Measurements from ENCODE around the gene RBSN.
A peak's percentile ranks its signal among the peaks of the same experiment; 100 is the strongest.

The RBSN gene

DNA sequence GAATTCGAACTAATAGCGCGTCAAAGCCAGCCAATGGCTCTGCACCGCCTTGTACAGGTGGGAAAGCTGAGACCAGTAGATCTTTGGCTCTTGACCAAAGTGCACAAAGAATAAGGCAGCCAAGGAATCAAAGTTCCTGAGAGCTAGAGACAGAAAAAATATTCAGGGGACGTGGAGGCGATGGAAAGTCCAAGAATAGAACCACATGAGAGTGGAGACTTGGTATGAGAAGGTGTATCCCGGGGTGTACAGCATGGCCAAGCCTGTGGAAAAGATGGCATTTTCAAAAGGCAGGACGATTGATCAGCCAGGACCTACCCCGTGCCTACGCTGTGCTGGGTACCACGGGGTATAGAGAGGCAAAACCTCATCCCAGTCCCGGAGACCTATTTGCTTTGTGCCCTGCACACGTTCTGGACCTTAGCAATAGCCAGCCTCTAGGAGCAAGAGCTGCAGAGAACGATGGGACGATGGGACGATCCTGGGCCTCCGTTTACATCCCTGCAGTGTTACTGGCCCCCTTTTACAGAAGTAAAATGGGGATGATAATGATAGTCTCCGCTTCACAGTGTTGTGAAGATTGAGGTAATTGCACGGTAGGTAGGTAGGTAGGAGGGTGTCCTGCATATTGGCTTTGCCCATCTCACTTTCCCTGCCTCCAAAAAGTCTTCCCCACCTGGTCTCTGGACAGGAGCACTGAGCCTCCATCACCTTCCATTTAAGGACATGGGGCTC, 583 bp upstream of the RBSN start:
- H3K27ac ChIP-seq (replicated peaks), result peak overlapping the region; percentile 72
- no peak for DNase-seq (ENCODE audit: low read depth in 1 of 2, low spot score in 1 of 2)
- TF ChIP-seq, protein P1, sequence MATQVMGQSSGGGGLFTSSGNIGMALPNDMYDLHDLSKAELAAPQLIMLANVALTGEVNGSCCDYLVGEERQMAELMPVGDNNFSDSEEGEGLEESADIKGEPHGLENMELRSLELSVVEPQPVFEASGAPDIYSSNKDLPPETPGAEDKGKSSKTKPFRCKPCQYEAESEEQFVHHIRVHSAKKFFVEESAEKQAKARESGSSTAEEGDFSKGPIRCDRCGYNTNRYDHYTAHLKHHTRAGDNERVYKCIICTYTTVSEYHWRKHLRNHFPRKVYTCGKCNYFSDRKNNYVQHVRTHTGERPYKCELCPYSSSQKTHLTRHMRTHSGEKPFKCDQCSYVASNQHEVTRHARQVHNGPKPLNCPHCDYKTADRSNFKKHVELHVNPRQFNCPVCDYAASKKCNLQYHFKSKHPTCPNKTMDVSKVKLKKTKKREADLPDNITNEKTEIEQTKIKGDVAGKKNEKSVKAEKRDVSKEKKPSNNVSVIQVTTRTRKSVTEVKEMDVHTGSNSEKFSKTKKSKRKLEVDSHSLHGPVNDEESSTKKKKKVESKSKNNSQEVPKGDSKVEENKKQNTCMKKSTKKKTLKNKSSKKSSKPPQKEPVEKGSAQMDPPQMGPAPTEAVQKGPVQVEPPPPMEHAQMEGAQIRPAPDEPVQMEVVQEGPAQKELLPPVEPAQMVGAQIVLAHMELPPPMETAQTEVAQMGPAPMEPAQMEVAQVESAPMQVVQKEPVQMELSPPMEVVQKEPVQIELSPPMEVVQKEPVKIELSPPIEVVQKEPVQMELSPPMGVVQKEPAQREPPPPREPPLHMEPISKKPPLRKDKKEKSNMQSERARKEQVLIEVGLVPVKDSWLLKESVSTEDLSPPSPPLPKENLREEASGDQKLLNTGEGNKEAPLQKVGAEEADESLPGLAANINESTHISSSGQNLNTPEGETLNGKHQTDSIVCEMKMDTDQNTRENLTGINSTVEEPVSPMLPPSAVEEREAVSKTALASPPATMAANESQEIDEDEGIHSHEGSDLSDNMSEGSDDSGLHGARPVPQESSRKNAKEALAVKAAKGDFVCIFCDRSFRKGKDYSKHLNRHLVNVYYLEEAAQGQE (IDR thresholded peaks at IDR 0.05; ENCODE audit: insufficient replicate concordance, low read depth), result no peak

DNA sequence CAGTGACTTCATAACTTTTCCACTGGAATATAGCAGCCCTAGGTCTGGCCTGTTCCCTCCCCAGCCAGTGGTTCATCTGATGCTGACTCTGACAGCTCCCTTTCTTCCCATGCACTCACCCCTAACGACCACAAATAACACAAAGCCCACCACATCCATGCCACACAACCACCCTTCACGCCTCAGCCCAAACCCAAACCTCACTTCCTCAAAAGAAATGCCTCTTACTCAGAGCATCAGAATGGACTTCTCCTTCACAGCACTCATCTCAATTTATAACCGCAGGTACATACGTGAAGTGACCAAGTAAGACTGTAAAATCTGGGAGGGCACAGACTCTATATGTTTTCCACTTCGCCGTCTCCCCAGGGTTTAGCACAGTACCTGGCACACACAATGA, 1.1 kb downstream of the RBSN start:
- H3K4me3 ChIP-seq (replicated peaks; ENCODE audit: insufficient read depth, low read length), result peak overlapping the region; percentile 72
- peak in 1 of 2 experiments; percentile 68 for DNase-seq (ENCODE audit: low read depth in 1 of 2, low spot score in 1 of 2)
- peak; percentile 95 for TF ChIP-seq SPI1 (IDR thresholded peaks at IDR 0.05; ENCODE audit: borderline replicate concordance, low read depth)
- TF ChIP-seq, protein P1 (IDR thresholded peaks at IDR 0.05; ENCODE audit: insufficient replicate concordance, low read depth), result no peak
- peak; percentile 63 for TF ChIP-seq POLR2AphosphoS5 (IDR thresholded peaks at IDR 0.05; ENCODE audit: low read depth)
- no peak overlapping the region for H3K27ac ChIP-seq (replicated peaks)
- no peaks in the 10 kb centered on the region for H3K27me3 ChIP-seq (ENCODE audit: insufficient read depth, poor library complexity, severe bottlenecking)

More for the DNA sequence above, 583 bp upstream of the RBSN start:
- Histone ChIP-seq H3K27me3 (ENCODE audit: insufficient read depth, poor library complexity, severe bottlenecking) (no peaks in the 10 kb centered on the region), H3K4me3 (replicated peaks; ENCODE audit: insufficient read depth, low read length) (peak overlapping the region; percentile 72)

DNA sequence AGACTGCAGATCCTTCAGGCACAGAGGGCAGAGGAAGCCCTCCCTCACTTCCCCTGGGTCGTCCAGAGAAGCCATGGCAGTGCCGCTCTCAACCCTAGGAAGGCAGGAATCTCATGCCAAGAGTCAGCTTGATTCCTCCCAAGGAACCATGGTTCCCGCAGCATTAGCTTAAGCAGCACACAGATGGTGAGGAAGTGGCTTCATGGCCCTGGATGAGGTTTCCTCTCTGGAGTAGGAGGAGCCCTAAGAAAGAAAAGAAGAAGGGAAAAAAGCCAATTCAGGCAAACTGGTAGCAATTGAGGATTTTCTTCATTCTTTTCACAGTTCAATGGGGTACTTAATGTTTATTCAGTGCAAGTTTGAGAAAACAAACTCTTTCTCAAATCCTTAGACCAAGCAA, 2.9 kb downstream of the RBSN start:
- Histone ChIP-seq H3K4me3 (replicated peaks; ENCODE audit: insufficient read depth, low read length) (no peak overlapping the region), H3K27ac (replicated peaks) (no peak overlapping the region), H3K27me3 (ENCODE audit: insufficient read depth, poor library complexity, severe bottlenecking) (no peaks in the 10 kb centered on the region)
- DNase-seq (ENCODE audit: low read depth in 1 of 2, low spot score in 1 of 2), result no peak
- TF ChIP-seq POLR2AphosphoS5 (IDR thresholded peaks at IDR 0.05; ENCODE audit: low read depth) (no peak), SPI1 (IDR thresholded peaks at IDR 0.05; ENCODE audit: borderline replicate concordance, low read depth) (peak; percentile 40; the same call in 1 of the 2 replicates), GABPA (IDR thresholded peaks at IDR 0.05; ENCODE audit: low read depth) (no peak)
- TF ChIP-seq, protein P2, sequence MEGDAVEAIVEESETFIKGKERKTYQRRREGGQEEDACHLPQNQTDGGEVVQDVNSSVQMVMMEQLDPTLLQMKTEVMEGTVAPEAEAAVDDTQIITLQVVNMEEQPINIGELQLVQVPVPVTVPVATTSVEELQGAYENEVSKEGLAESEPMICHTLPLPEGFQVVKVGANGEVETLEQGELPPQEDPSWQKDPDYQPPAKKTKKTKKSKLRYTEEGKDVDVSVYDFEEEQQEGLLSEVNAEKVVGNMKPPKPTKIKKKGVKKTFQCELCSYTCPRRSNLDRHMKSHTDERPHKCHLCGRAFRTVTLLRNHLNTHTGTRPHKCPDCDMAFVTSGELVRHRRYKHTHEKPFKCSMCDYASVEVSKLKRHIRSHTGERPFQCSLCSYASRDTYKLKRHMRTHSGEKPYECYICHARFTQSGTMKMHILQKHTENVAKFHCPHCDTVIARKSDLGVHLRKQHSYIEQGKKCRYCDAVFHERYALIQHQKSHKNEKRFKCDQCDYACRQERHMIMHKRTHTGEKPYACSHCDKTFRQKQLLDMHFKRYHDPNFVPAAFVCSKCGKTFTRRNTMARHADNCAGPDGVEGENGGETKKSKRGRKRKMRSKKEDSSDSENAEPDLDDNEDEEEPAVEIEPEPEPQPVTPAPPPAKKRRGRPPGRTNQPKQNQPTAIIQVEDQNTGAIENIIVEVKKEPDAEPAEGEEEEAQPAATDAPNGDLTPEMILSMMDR (IDR thresholded peaks at IDR 0.05; ENCODE audit: insufficient read depth, low read length), result no peak
- TF ChIP-seq, protein P1 (IDR thresholded peaks at IDR 0.05; ENCODE audit: insufficient replicate concordance, low read depth), result no peak

DNA sequence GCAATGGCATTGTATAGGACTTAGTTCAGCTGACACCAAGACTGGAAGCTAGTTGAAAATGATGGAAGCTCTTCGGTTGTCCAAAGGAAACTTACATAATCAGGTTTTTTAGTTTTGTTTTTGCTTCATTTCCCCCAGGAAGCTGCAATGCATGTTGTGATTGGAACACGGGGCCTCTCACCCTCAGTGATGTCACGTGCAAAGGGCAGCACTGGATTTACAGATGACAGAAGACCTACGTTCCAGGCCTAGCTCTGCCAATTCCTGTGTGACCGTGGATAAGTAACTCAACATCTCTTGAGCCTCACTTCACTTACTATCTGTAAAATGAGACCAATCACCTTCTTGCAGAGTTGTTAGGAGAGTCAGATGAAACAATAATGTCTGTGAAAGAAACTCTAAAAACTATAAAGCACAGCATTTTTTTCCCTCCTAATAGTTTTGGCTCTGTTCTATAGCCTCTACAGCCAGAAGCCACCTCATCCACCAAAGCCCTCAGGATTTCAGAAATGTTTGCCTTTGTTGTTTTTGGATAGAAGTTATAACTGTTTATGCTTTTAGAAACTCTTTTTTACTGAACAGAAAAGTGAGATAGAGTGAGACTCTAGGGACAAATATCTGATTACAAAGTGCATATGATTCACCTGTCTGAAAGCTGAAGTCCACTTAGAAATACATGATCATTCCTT, 4.6 kb downstream of the RBSN start:
- H3K27ac ChIP-seq (replicated peaks), result no peak overlapping the region
- TF ChIP-seq, protein P1 (IDR thresholded peaks at IDR 0.05; ENCODE audit: insufficient replicate concordance, low read depth), result no peak
- TF ChIP-seq SPI1 (IDR thresholded peaks at IDR 0.05; ENCODE audit: borderline replicate concordance, low read depth), result no peak
- TF ChIP-seq GABPA (IDR thresholded peaks at IDR 0.05; ENCODE audit: low read depth), result no peak
- TF ChIP-seq POLR2AphosphoS5 (IDR thresholded peaks at IDR 0.05; ENCODE audit: low read depth), result no peak
- TF ChIP-seq, protein P2 (IDR thresholded peaks at IDR 0.05; ENCODE audit: insufficient read depth, low read length), result no peak
- H3K4me3 ChIP-seq (replicated peaks; ENCODE audit: insufficient read depth, low read length), result no peak overlapping the region
- no peaks in the 10 kb centered on the region for H3K27me3 ChIP-seq (ENCODE audit: insufficient read depth, poor library complexity, severe bottlenecking)
- no peak for DNase-seq (ENCODE audit: low read depth in 1 of 2, low spot score in 1 of 2)
